ENCODE measurements around the gene MT1H.

GRCh38 chr16:56658327-56658875 is 11.2 kb upstream of the MT1H start:
- TF ChIP-seq, protein P1, sequence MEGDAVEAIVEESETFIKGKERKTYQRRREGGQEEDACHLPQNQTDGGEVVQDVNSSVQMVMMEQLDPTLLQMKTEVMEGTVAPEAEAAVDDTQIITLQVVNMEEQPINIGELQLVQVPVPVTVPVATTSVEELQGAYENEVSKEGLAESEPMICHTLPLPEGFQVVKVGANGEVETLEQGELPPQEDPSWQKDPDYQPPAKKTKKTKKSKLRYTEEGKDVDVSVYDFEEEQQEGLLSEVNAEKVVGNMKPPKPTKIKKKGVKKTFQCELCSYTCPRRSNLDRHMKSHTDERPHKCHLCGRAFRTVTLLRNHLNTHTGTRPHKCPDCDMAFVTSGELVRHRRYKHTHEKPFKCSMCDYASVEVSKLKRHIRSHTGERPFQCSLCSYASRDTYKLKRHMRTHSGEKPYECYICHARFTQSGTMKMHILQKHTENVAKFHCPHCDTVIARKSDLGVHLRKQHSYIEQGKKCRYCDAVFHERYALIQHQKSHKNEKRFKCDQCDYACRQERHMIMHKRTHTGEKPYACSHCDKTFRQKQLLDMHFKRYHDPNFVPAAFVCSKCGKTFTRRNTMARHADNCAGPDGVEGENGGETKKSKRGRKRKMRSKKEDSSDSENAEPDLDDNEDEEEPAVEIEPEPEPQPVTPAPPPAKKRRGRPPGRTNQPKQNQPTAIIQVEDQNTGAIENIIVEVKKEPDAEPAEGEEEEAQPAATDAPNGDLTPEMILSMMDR (IDR thresholded peaks at IDR 0.05; ENCODE audit: poor library complexity): no peak
- TF ChIP-seq EZH2 (IDR thresholded peaks at IDR 0.05; ENCODE audit: borderline replicate concordance) (no peak), EZH2phosphoT487 (IDR thresholded peaks at IDR 0.05; ENCODE audit: low read depth, severe bottlenecking, unreplicated experiment) (no peak)
